HG03354 (cell line): ENCODE data around the gene VPS37B.

ENCODE experiments used
- ATAC-seq: cut with Tn5 transposase; IDR thresholded peaks from one replicate; pipeline ENCODE4 v1.9.1; 2021; ENCODE audit warnings: mild to moderate bottlenecking; ENCODE audit not compliant: unreplicated experiment, poor library complexity, severe bottlenecking

VPS37B gene

GRCh38 chr12:122825773-122826724 lies 69.9 kb downstream of the VPS37B start:
- no peak for ATAC-seq

- no peak for ATAC-seq
These were observed 72.5 kb downstream of the VPS37B start for GRCh38 chr12:122823429-122823828.

- no peak for ATAC-seq
These were observed 75.1 kb downstream of the VPS37B start for GRCh38 chr12:122820838-122821271.

GRCh38 chr12:122820138-122820537 lies 75.8 kb downstream of the VPS37B start:
- no peak for ATAC-seq

- ATAC-seq: no peak
These were observed 76.6 kb downstream of the VPS37B start for GRCh38 chr12:122819209-122819785.
